GM06990 (cell line): ENCODE data around the gene ZBTB7A.

Experiments used
- DNase-seq: peaks from one replicate; pipeline ENCODE4 v3.0.0-alpha.2; 2011; ENCODE audit not compliant: insufficient read length; ENCODE audit errors: extremely low read depth
- H3K27me3 ChIP-seq: replicated peaks from 2 replicates; pipeline ENCODE4 v1.6.0; 2011; ENCODE audit warnings: low read length; ENCODE audit not compliant: control insufficient read depth, insufficient read depth
- H3K36me3 ChIP-seq: 2 replicates; pipeline ENCODE4 v1.5.1; 2011; ENCODE audit warnings: low read length; ENCODE audit not compliant: control insufficient read depth, insufficient read depth
- H3K4me3 ChIP-seq: replicated peaks from 2 replicates; pipeline ENCODE4 v1.5.1; 2011; ENCODE audit warnings: low read depth, mild to moderate bottlenecking, control low read depth, low read length
- CTCF ChIP-seq: IDR thresholded peaks from 2 replicates; pipeline ENCODE4 v1.5.1; 2011; ENCODE audit warnings: low read length, control low read depth, mild to moderate bottlenecking, inconsistent platforms; ENCODE audit not compliant: insufficient read depth, poor library complexity, severe bottlenecking

Gene ZBTB7A

GRCh38 chr19:4057931-4058692, 8.6 kb downstream of the ZBTB7A start:
- H3K4me3 ChIP-seq: peak overlapping the region; percentile 58
- H3K36me3 ChIP-seq: peaks cover 21% of the 10 kb centered on the region

GRCh38 chr19:4055209-4055552, 11.5 kb downstream of the ZBTB7A start:
- Histone ChIP-seq H3K4me3 (no peak overlapping the region), H3K36me3 (peaks cover 16% of the 10 kb centered on the region), H3K27me3 (no peaks in the 10 kb centered on the region)
- DNase-seq: no peak
- no peak for TF ChIP-seq CTCF

More at GRCh38 chr19:4057931-4058692, 8.6 kb downstream of the ZBTB7A start:
- no peak for DNase-seq
- no peak for TF ChIP-seq CTCF
- H3K27me3 ChIP-seq: no peaks in the 10 kb centered on the region

GRCh38 chr19:4054441-4055208, 12.1 kb downstream of the ZBTB7A start:
- no peak for DNase-seq
- no peak for TF ChIP-seq CTCF
- peaks cover 18% of the 10 kb centered on the region for H3K36me3 ChIP-seq
- H3K4me3 ChIP-seq: no peak overlapping the region
- H3K27me3 ChIP-seq: no peaks in the 10 kb centered on the region

GRCh38 chr19:4053423-4054324, 13.0 kb downstream of the ZBTB7A start:
- Histone ChIP-seq H3K4me3 (no peak overlapping the region), H3K27me3 (no peaks in the 10 kb centered on the region), H3K36me3 (peaks cover 22% of the 10 kb centered on the region)
- DNase-seq: no peak
- TF ChIP-seq CTCF: no peak

- Histone ChIP-seq H3K4me3 (no peak overlapping the region), H3K27me3 (no peaks in the 10 kb centered on the region), H3K36me3 (peaks cover 24% of the 10 kb centered on the region)
- no peak for TF ChIP-seq CTCF
- DNase-seq: peak; percentile 19
Observed at GRCh38 chr19:4052993-4053422, 13.7 kb downstream of the ZBTB7A start.
